Sigmoid colon (tissue), 7 donors: ENCODE data around the gene CTNNA1. TPM values are rescaled to one million over a fixed set of nuclear protein-coding genes. Genes with fewer than 3 reads are reported as not detected.

Experiments used
- DNase-seq: peaks from one replicate; pipeline ENCODE4 v3.0.0-alpha.2; 2019
- H3K27ac ChIP-seq, 4 donors: fragments of 200-600 bp; sonication (generic); one replicate each; pipeline ENCODE4 v1.5.1; 2016 to 2019; ENCODE audit warnings: mild to moderate bottlenecking in 1 of 4
- H3K27me3 ChIP-seq, 3 donors: fragments of 200-600 bp; sonication (generic); one replicate each; pipeline ENCODE4 v1.5.1; 2019; ENCODE audit warnings: mild to moderate bottlenecking in 1 of 3
- H3K36me3 ChIP-seq, 4 donors: fragments of 200-600 bp; sonication (generic); one replicate each; pipeline ENCODE4 v1.5.1; 2016 to 2019
- H3K4me1 ChIP-seq, 4 donors: fragments of 200-600 bp; sonication (generic); one replicate each; pipeline ENCODE4 v1.5.1; 2017 to 2019
- H3K4me3 ChIP-seq, 4 donors: fragments of 200-600 bp; sonication (generic); one replicate each; pipeline ENCODE4 v1.5.1; 2017 to 2019; ENCODE audit warnings: mild to moderate bottlenecking in 2 of 4, moderate library complexity in 1 of 4
- H3K9me3 ChIP-seq, 4 donors: fragments of 200-600 bp in 3 of 4; sonication (generic) in 3 of 4; one replicate each; pipeline versions ENCODE4 v1.5.1 to v1.6.1; 2013 to 2019
- CTCF ChIP-seq, 4 experiments: fragments of 450-650 bp in 3 of 4; fragments of 200-600 bp in 1 of 4; IDR thresholded peaks; one replicate each; pipeline ENCODE4 v1.5.1; 2016 to 2019; ENCODE audit warnings: antibody characterized with exemption in 4 of 4, mild to moderate bottlenecking in 3 of 4, moderate library complexity in 2 of 4
- EP300 ChIP-seq, 4 donors: sonication (generic); formaldehyde crosslinking; IDR thresholded peaks; one replicate each; pipeline ENCODE4 v1.6.1; 2017; ENCODE audit warnings: antibody characterized with exemption in 4 of 4
- POLR2A ChIP-seq, 2 donors: fragments of 450-650 bp; IDR thresholded peaks; one replicate each; pipeline ENCODE4 v1.6.1; 2016; ENCODE audit warnings: antibody characterized with exemption in 2 of 2, mild to moderate bottlenecking in 2 of 2, moderate library complexity in 2 of 2
- POLR2AphosphoS5 ChIP-seq, 4 donors: sonication (generic); formaldehyde crosslinking; IDR thresholded peaks; one replicate each; pipeline ENCODE4 v1.6.1; 2017; ENCODE audit warnings: antibody characterized with exemption in 4 of 4
- WGBS, 2 donors: extraction: QIAGEN DNeasy Blood & Tissue Kit; methylation state at CpG; one replicate each; pipeline ENCODE4 v1.1.7; 2013; 5-methylcytosine and 5-hydroxymethylcytosine counted together
- intact Hi-C: fragments of 100-400 bp; cut with DNase I; formaldehyde crosslinking; loops from one replicate; pipeline ENCODE4 v1.15.1; 2023
- polyA plus RNA-seq, 3 donors: library from polyadenylated mRNA; stranded (reverse); fragments of 200-250 nt; gene quantifications; one replicate each; pipeline ENCODE4 v1.2.3, GENCODE V29; 2013
- total RNA-seq, 4 donors: library from RNA; depleted of rRNA; stranded (reverse); fragments of >200 nt; gene quantifications; one replicate each; pipeline ENCODE4 v1.1.0, GENCODE V29; 2016
- donor health status: healthy with polysubstance abuse.
- donor health status: Bipolar disorder and iron deficiency.
- donor health status: healthy.

CTNNA1 gene
- total and polyA plus RNA-seq, 7 donors, result 163 to 256 (median 188) TPM

GRCh38 chr5:138828556-138828955 is 75.3 kb downstream of the CTNNA1 start:
- WGBS, 2 donors, result 72 to 79% methylated on average over 4 of the region's 4 CpGs
- no peak for DNase-seq
- intact Hi-C loops, result loop anchor here (5.0 kb wide), 1 partner anchor 434 kb away; no protein-coding TSS in a partner anchor
- H3K4me1 ChIP-seq, result peaks cover 0 to 25% (median 17%) of the 10 kb centered on the region in 4 donors
- H3K27me3 ChIP-seq, result no peaks in the 10 kb centered on the region
- H3K36me3 ChIP-seq, result peaks cover 3 to 41% (median 15%) of the 10 kb centered on the region in 4 donors
- no peak overlapping the region for H3K27ac ChIP-seq
- H3K9me3 ChIP-seq, result no peaks in the 10 kb centered on the region
- H3K4me3 ChIP-seq, result no peak overlapping the region
- TF ChIP-seq CTCF (IDR thresholded peaks at IDR 0.05) (no peak), EP300 (IDR thresholded peaks at IDR 0.05) (no peak), POLR2AphosphoS5 (IDR thresholded peaks at IDR 0.05) (no peak)

- H3K4me3 ChIP-seq, result no peak overlapping the region
- WGBS, 2 donors, result 94 to 98% methylated on average over 3 of the region's 3 CpGs
- no peak for DNase-seq
- intact Hi-C loops, result loop anchor here (5.0 kb wide), 1 partner anchor 433 kb away; no protein-coding TSS in a partner anchor
- no peaks in the 10 kb centered on the region for H3K27me3 ChIP-seq
- no peak overlapping the region for H3K27ac ChIP-seq
- TF ChIP-seq POLR2A (IDR thresholded peaks at IDR 0.05), result no peak
- TF ChIP-seq EP300 (IDR thresholded peaks at IDR 0.05), result no peak
- no peak for TF ChIP-seq CTCF (IDR thresholded peaks at IDR 0.05)
- no peak for TF ChIP-seq POLR2AphosphoS5 (IDR thresholded peaks at IDR 0.05)
- peaks cover 0 to 25% (median 16%) of the 10 kb centered on the region in 4 donors for H3K4me1 ChIP-seq
- no peaks in the 10 kb centered on the region for H3K9me3 ChIP-seq
- peaks cover 3 to 40% (median 15%) of the 10 kb centered on the region in 4 donors for H3K36me3 ChIP-seq
Measured at GRCh38 chr5:138829341-138829740, 76.1 kb downstream of the CTNNA1 start.

- intact Hi-C loops, result no loop called here
- Histone ChIP-seq H3K27me3 (no peaks in the 10 kb centered on the region), H3K4me1 (peaks cover 0 to 19% (median 12%) of the 10 kb centered on the region in 4 donors), H3K9me3 (no peaks in the 10 kb centered on the region), H3K36me3 (peaks cover 3 to 25% (median 12%) of the 10 kb centered on the region in 4 donors), H3K4me3 (no peak overlapping the region), H3K27ac (no peak overlapping the region)
- TF ChIP-seq EP300 (IDR thresholded peaks at IDR 0.05) (no peak), POLR2A (IDR thresholded peaks at IDR 0.05) (no peak), CTCF (IDR thresholded peaks at IDR 0.05) (no peak), POLR2AphosphoS5 (IDR thresholded peaks at IDR 0.05) (no peak)
- no peak for DNase-seq
Measured at GRCh38 chr5:138831703-138832102, 78.5 kb downstream of the CTNNA1 start.

- Histone ChIP-seq H3K4me3 (no peak overlapping the region), H3K27me3 (no peaks in the 10 kb centered on the region), H3K36me3 (peaks cover 3 to 20% (median 12%) of the 10 kb centered on the region in 4 donors), H3K4me1 (peaks cover 0 to 19% (median 12%) of the 10 kb centered on the region in 4 donors), H3K9me3 (no peaks in the 10 kb centered on the region), H3K27ac (no peak overlapping the region)
- intact Hi-C loops, result no loop called here
- 55 to 70% methylated on average over 2 of the region's 2 CpGs for WGBS, 2 donors
- no peak for DNase-seq
- no peak for TF ChIP-seq POLR2AphosphoS5 (IDR thresholded peaks at IDR 0.05)
- no peak for TF ChIP-seq POLR2A (IDR thresholded peaks at IDR 0.05)
- TF ChIP-seq EP300 (IDR thresholded peaks at IDR 0.05), result no peak
- TF ChIP-seq CTCF (IDR thresholded peaks at IDR 0.05), result no peak
Measured at GRCh38 chr5:138832218-138832617, 79.0 kb downstream of the CTNNA1 start.

- H3K4me3 ChIP-seq, result no peak overlapping the region
- peaks cover 0 to 12% (median 5%) of the 10 kb centered on the region in 4 donors for H3K36me3 ChIP-seq
- intact Hi-C loops, result no loop called here
- no peak for TF ChIP-seq POLR2A (IDR thresholded peaks at IDR 0.05)
- no peak for TF ChIP-seq EP300 (IDR thresholded peaks at IDR 0.05)
- no peak for TF ChIP-seq CTCF (IDR thresholded peaks at IDR 0.05)
- TF ChIP-seq POLR2AphosphoS5 (IDR thresholded peaks at IDR 0.05), result no peak
- no peaks in the 10 kb centered on the region for H3K27me3 ChIP-seq
- 96% methylated on average over 2 of the region's 2 CpGs for WGBS, 2 donors
- peaks cover 0 to 19% (median 12%) of the 10 kb centered on the region in 4 donors for H3K4me1 ChIP-seq
- no peaks in the 10 kb centered on the region for H3K9me3 ChIP-seq
- no peak for DNase-seq
- H3K27ac ChIP-seq, result no peak overlapping the region
Measured at GRCh38 chr5:138833080-138833479, 79.9 kb downstream of the CTNNA1 start.
